GM18517 (cell line): Measurements from ENCODE around the gene ASB14.

Experiments used
- ATAC-seq: cut with Tn5 transposase; IDR thresholded peaks from one replicate; pipeline ENCODE4 v1.9.1; 2021; ENCODE audit warnings: mild to moderate bottlenecking, moderate library complexity; ENCODE audit not compliant: unreplicated experiment

ASB14 gene

DNA sequence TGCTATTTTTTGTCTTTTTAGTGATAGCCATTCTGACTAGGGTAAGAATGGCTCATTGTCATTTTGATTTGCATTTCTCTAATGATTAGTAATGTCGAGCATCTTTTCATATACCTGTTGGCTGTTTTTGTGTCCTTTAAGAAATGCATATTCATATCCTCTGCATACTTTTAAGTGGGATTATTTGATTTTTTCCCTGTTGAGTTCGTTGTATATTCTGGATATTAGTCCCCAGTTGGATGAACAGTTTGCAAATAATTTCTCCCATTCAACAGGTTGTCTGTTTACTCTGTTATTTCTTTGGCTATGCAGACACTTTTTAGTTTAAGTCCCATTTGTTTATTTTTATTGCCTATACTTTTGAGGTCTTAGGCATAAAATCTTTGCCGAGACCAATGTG, 30.6 kb downstream of the ASB14 start:
- no peak for ATAC-seq

- ATAC-seq, result no peak
Measured at GRCh38 chr3:57261119-57261518, 31.4 kb downstream of the ASB14 start.

DNA sequence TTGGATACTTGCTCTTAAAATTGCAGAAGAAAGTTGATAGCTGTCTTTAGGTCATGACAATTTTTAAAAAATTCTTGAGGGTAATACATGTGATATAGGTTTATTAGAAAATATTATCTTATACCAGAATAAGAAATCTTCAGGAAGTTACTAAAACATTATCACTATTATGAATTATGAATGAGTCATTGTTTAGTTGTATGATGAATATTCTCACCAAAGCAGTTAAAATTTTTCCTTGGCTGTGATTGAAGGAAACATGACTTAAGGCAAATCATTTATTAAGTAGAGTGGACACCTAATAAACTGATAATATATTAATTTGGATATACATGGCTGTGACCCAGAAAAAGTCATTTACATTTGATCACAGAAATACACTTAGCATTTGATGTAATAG, 34.8 kb downstream of the ASB14 start:
- ATAC-seq, result no peak

DNA sequence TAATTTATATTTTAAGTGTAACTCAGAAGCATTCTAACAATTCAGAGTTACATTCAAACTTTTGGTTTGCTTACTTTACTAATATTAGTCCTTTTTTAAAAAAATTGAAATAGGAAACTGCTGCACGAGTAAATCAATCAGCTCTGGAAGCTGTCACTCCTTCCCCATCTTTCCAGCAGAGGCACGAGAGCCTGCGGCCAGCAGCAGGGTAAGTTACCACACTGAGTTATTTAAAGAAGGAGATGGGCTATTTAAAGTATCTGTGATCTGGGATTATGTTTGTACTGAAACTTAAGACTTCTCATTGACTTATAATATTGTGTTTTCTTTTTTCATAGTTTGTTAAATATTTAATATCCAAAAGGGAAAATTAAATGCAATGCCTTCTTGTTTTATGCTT, 35.6 kb downstream of the ASB14 start:
- no peak for ATAC-seq

DNA sequence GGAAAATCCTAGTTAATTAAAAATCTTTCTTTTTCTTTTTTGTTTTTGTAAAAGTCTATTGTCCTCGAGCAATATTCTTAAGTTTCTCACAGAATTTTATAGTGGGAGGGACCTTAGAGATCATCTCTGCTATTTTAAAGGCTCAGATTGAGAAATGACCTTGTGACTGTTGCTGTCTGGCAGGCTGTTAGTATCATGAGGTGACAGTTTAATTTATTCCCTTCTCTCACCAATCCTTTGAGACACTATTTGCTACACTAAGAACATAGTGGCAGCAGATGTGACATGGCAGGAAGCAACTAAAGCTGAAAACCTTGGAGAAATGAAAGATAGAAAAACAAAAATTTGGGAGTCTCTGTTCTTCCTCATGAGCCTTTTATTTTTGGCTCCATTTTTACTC, 40.1 kb downstream of the ASB14 start:
- no peak for ATAC-seq

GRCh38 chr3:57244946-57245345, 47.5 kb downstream of the ASB14 start:
- no peak for ATAC-seq

- ATAC-seq, result no peak
Measured at GRCh38 chr3:57234613-57235575, 57.6 kb downstream of the ASB14 start.

- ATAC-seq, result no peak
Measured at GRCh38 chr3:57233799-57234198, 58.7 kb downstream of the ASB14 start.

DNA sequence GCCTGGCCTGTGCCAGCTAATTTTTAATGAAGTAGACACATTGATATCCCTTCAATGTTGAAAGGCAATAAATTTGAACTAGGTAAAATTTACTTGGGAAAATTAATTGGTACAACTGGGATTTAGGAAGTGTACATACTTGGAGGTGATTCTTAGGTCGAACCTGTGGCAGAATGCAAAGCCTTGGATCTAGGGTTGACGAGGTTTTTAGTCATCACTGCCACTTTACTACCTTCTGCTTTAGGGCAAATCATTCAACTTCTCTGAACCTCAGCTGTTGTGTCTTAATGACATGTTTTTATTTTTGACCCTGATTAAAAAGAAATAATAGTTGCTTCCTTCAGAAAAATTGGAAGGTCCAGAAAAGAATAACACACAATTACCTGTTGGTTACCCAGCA, 62.5 kb downstream of the ASB14 start:
- no peak for ATAC-seq

DNA sequence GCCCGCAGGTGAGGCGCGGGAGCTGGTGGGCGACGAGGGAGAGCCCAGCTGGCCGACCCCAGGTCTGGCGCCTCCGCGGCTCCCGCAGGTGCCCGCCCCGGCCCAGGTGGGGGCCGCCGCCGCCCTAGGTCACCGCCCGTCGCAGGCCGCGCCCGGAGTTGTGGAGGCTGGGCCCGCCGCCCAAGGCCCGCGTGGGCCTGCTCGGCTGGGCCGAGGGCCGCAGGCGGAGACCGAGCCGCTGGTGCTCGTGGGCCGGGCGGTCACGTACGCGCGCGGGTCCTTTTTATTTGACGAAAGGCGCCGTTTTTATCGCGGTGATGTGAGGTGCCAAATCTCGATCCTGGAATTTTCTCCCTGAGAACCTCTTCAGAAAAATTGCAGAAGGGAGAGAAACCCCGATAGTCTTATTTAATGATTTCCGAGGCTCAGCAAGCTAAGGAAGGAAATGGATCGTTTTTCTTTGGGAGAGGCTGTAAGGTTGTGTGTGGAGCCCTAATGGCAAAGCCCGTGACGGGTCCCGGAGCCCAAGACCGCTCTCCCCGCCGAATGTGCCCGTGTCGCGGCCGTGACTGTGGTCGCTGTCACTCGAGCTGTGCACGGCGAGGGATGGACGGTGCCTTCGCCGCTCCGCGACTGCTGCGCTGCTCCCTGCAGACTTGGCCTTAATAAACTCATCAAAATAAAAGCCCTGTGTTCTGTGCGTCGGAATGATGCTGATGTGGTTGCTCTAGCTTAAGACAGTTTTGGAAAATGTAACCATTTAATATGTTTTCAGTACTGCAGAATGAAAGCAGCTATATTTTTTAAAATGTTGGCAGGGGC, 64.3 kb downstream of the ASB14 start:
- ATAC-seq, result peak; percentile 45

DNA sequence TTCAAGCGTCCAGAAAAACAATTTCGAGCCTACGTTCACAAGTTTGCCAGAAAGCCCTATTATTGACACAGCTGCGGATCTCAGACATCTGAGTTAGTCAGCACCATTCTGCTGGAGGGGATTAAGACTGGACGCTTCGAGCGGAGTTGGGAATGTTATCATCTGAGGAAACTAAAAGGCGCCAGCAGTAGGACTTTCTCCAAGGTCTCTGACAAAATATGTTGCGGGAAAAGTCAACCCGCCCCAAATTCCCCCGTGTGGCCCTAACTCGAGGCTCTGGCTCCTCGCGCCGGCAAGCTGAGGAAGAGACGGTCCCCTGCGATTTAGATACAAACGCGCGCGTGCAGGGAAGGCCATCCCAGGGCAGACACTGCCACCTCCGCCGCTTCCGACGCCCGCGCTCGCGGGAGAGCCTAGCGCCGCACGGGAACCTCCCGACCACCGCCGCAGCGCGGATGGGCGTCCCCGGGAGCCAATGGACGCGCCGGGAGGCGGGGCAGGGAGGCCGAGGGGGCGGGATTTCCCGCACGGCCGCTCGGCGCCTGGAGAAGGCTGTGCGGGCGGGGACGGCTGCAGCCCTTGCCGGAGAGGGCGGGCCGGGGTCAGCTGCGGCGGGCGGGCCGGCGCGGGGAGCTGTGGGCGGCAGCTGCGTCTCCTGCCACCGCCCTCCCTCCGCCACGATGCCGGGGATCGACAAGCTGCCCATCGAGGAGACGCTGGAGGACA, 65.1 kb downstream of the ASB14 start, which contains the start of gene APPL1:
Gene APPL1 (plus strand): TSS at position 526 of the 726 bp plus-strand sequence. CDS start 155 bp downstream, at position 681.
- ATAC-seq, result peak; percentile 70

DNA sequence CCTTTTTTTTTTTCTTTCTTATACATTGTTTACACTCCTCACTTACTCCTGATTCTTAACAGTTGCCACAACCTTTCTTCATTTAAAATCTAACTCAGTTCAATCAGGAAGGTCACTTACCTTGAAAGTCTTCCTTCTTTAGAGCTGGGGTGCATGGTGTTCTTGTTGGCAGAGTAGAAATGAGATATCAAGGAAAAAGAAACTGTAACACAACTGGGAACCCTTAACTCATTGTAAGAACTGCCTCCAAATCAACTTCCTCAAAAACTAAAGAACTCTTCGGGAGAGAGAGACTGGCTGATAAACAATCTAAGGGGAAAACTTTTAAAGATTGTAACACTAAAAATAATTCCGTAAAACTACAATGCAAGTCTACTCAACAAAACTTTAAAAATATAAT, 66.3 kb downstream of the ASB14 start:
- ATAC-seq, result no peak

DNA sequence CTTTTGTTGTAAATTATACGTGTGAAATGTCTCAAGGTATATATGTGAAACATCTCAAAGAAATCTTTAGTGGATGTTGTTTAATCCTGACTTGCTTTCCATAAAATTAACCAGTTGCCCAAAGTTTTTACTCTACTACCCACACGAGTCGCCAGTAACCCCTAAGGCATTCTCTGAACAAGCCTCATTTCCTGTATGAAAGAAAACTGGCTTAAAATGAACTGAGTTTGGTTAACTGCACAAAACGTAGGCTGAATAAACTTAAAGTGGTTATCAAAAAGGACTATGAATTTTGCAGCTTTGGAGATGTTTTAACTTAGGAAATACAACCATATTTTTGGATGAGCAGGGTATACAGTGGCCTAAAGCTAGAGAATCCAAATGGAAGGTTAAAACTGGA, 67.6 kb downstream of the ASB14 start:
- ATAC-seq, result no peak

- no peak for ATAC-seq
Measured at GRCh38 chr3:57221883-57222282, 70.6 kb downstream of the ASB14 start.
